Mammary epithelial cell (primary cell): ENCODE data around the gene GJB3.

ENCODE experiments used
- EZH2 ChIP-seq: IDR thresholded peaks from 2 replicates; pipeline ENCODE4 v1.6.1; 2012; ENCODE audit warnings: low read length, inconsistent platforms, borderline replicate concordance
- TF ChIP-seq, protein P1 (sequence below), 2 donors: IDR thresholded peaks in 1 of 2; conservative IDR thresholded peaks in 1 of 2; 2 replicates each; pipeline ENCODE4 v1.5.1; 2011 to 2012; ENCODE audit warnings: inconsistent platforms in 2 of 2, low read length in 2 of 2, mild to moderate bottlenecking in 2 of 2, control low read depth in 1 of 2, low read depth in 1 of 2; ENCODE audit not compliant: insufficient read depth in 1 of 2; ENCODE audit errors: extremely low read depth in 1 of 2

- TF ChIP-seq, protein P1, sequence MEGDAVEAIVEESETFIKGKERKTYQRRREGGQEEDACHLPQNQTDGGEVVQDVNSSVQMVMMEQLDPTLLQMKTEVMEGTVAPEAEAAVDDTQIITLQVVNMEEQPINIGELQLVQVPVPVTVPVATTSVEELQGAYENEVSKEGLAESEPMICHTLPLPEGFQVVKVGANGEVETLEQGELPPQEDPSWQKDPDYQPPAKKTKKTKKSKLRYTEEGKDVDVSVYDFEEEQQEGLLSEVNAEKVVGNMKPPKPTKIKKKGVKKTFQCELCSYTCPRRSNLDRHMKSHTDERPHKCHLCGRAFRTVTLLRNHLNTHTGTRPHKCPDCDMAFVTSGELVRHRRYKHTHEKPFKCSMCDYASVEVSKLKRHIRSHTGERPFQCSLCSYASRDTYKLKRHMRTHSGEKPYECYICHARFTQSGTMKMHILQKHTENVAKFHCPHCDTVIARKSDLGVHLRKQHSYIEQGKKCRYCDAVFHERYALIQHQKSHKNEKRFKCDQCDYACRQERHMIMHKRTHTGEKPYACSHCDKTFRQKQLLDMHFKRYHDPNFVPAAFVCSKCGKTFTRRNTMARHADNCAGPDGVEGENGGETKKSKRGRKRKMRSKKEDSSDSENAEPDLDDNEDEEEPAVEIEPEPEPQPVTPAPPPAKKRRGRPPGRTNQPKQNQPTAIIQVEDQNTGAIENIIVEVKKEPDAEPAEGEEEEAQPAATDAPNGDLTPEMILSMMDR (conservative IDR thresholded peaks at IDR 0.05 in 1 of 2, IDR thresholded peaks at IDR 0.05 in 1 of 2; ENCODE audit: extremely low read depth in 1 of 2, insufficient read depth in 1 of 2, low read depth in 1 of 2, low read length in 2 of 2) = no peak
- TF ChIP-seq EZH2 = no peak
These were observed 4.3 kb downstream of the GJB3 start for GRCh38 chr1:34785231-34785874.
